ENCODE data around the gene TRPM3.
"Not testable (repeated sequence)": the region's sequence is repeated elsewhere in the genome, so short reads cannot be mapped to it uniquely, and the experiment has no call there.

The TRPM3 gene

DNA sequence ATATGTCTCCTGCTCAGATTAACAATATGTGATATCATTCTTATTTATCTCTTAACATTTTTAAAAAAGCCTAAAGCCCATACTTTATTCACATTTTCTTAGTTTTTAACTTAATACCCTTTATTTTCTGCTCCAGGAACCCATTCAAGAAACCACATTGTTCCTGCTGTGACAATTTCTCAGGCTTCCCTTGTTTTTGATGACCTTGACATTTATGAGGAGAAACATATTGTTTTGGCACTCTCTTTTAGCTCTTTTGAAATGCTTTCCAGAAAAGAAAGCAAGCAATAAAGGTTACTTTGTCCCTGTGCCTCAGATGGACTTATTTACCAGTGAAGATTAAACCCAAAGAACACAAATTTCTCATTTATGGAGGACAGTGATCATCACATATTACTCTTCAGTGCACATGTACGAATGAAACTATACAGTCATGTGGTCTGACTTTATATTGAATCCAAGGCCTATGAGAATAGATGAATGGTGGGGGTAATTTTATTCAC, 445.5 kb downstream of the TRPM3 start:
- no peaks in the 10 kb centered on the region for H3K36me3 ChIP-seq
- no peaks in the 10 kb centered on the region for H3K9me3 ChIP-seq
- H3K9ac ChIP-seq, result no peak overlapping the region
- no peaks in the 10 kb centered on the region for H3K4me1 ChIP-seq
- no peak overlapping the region for H3K4me2 ChIP-seq
- no peak overlapping the region for H3K27ac ChIP-seq
- no peak for TF ChIP-seq Cebpa-rat (IDR thresholded peaks at IDR 0.05)
- H3K27me3 ChIP-seq, result no peaks in the 10 kb centered on the region
- H4K20me1 ChIP-seq, result no peaks in the 10 kb centered on the region
- H3K4me3 ChIP-seq, result no peak overlapping the region

DNA sequence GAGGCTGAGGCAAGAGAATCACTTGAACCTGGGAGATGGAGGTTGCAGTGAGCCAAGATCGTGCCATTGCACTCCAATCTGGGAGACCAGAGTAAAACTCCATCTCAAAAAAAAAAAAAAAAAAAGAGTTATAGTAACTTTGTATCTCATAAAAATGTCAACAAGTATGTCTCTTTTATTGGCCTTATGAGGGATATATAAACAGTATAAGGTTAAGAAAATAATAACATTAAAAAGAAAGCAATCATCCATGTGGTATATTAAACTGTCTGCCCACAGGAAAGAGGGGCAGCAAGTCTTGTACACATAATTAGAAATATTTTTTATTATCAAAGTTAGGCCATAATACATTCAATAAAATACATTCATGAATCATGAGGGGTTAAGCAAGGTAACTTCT, 447.6 kb downstream of the TRPM3 start:
- H3K4me1 ChIP-seq, result no peaks in the 10 kb centered on the region
- no peak overlapping the region for H3K4me3 ChIP-seq
- H3K9ac ChIP-seq, result no peak overlapping the region
- no peaks in the 10 kb centered on the region for H3K27me3 ChIP-seq
- H3K9me3 ChIP-seq, result no peaks in the 10 kb centered on the region
- H3K4me2 ChIP-seq, result no peak overlapping the region
- no peak overlapping the region for H3K27ac ChIP-seq
- no peak for TF ChIP-seq Cebpa-rat (IDR thresholded peaks at IDR 0.05)
- no peaks in the 10 kb centered on the region for H4K20me1 ChIP-seq
- H3K36me3 ChIP-seq, result no peaks in the 10 kb centered on the region

DNA sequence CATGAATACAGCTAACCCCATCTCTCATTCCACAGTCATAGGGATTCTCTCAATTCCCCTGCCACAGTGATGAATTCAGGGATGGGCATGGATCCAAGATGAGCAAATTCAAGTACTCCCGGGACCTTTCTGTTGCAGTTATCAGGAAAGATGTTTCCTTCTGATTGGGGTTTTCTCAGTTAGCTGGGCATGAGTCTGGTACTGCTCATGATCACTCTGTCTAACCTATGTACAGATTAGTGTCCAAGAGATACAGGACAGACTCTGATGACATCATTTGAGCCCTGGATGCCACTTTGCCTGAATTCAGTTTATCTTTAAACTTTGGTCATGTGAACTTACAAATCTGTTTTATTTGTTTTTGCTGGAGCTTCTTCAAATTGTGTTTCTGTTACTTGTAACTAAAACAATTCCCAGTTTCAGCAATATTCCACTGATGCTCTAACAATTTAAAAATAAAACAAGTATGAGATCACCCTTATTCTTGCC, 449.2 kb downstream of the TRPM3 start:
- Histone ChIP-seq H3K4me3 (no peak overlapping the region), H3K36me3 (no peaks in the 10 kb centered on the region), H3K4me2 (no peak overlapping the region), H3K27me3 (no peaks in the 10 kb centered on the region), H4K20me1 (no peaks in the 10 kb centered on the region), H3K9me3 (no peaks in the 10 kb centered on the region), H3K9ac (no peak overlapping the region), H3K4me1 (no peaks in the 10 kb centered on the region), H3K27ac (no peak overlapping the region)
- TF ChIP-seq Cebpa-rat (IDR thresholded peaks at IDR 0.05), result no peak

DNA sequence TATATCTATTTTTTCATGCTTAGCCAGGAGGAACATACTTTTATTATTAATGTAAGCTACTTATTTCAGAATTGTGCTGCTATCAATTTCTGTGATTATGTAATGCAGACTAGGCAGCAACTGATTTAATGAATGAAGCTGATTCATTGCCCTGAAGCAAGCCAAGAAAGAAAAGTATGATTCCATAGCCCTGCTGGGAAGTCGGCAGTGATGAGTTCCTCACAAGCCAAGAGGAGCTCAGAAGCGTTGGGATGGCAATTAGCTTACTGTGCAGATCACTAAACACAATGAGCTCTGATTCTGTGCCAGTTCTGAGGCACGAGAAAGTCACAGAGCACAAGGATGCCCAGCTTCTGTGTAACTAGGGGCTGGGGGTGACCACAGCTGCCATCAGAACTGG, 452.7 kb downstream of the TRPM3 start:
- Histone ChIP-seq H3K9me3 (no peaks in the 10 kb centered on the region), H3K27ac (no peak overlapping the region), H4K20me1 (no peaks in the 10 kb centered on the region), H3K27me3 (no peaks in the 10 kb centered on the region), H3K9ac (no peak overlapping the region), H3K4me1 (no peaks in the 10 kb centered on the region), H3K36me3 (no peaks in the 10 kb centered on the region), H3K4me2 (no peak overlapping the region), H3K4me3 (no peak overlapping the region)
- no peak for TF ChIP-seq Cebpa-rat (IDR thresholded peaks at IDR 0.05)

DNA sequence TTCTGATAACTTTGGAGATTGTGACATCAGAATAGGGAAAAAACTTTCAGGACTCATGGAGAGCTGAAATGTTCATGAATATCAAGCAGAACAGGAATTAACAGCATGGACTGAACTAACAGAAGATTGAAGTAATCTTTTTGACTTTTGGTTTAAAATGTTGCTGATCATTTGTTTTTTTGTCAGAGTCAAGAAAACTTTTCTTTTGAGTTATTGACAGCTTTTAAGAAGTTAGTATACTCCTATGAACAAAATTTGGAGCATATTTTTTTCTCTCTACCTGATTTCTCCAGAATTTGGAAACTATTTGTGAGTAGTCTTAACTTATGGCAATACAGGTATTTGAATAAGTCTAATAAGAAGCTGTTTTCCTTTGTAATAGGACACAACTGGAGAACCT, 462.7 kb downstream of the TRPM3 start:
- no peak overlapping the region for H3K27ac ChIP-seq
- H3K27me3 ChIP-seq, result no peaks in the 10 kb centered on the region
- H3K4me1 ChIP-seq, result no peaks in the 10 kb centered on the region
- no peaks in the 10 kb centered on the region for H4K20me1 ChIP-seq
- TF ChIP-seq Cebpa-rat (IDR thresholded peaks at IDR 0.05), result no peak
- H3K9ac ChIP-seq, result no peak overlapping the region
- H3K9me3 ChIP-seq, result peaks cover 28% of the 10 kb centered on the region
- no peaks in the 10 kb centered on the region for H3K36me3 ChIP-seq
- H3K4me2 ChIP-seq, result no peak overlapping the region
- H3K4me3 ChIP-seq, result no peak overlapping the region

DNA sequence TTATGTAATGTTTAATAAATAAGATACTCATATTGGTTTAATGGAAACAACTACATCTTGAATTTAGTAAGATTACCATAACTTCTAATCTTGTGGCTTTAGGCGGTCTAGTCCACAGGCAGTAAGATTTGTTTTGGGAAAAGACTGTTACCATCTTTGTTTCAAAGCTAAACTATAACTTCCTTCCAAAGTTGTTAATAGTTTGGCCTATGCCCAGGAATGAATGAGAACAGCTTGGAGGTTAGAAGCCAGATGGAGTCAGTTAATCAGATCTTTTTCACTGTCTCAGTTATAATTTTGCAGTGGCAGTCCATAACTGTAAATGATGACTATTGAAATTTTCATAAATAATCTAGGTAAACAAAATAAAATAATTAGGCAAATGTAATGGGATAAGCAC, 465.1 kb downstream of the TRPM3 start:
- no peak overlapping the region for H3K27ac ChIP-seq
- H3K4me2 ChIP-seq, result no peak overlapping the region
- H4K20me1 ChIP-seq, result no peaks in the 10 kb centered on the region
- H3K27me3 ChIP-seq, result no peaks in the 10 kb centered on the region
- H3K36me3 ChIP-seq, result no peaks in the 10 kb centered on the region
- no peak overlapping the region for H3K9ac ChIP-seq
- no peak for TF ChIP-seq Cebpa-rat (IDR thresholded peaks at IDR 0.05)
- peaks cover 28% of the 10 kb centered on the region for H3K9me3 ChIP-seq
- no peak overlapping the region for H3K4me3 ChIP-seq
- no peaks in the 10 kb centered on the region for H3K4me1 ChIP-seq

DNA sequence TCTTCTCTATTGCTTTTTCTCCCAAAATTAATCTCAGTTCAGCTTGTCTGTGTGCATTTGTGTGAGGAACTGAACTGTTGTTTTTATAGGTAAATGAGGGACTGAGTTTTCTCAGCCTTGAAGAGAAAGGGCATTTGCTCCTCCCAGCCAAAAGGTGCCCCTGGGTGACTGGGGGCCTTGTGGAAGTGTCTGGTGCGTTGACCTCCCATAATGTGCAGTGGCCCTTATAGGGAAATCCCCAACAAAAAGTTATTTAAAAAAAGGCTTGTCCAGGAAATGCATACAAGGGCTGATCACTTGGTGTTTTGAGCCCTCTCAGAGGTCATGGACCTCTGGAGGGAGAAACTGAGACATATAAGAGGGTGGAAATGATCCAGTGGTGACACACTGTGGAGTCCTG, 467.3 kb downstream of the TRPM3 start:
- Histone ChIP-seq H3K27ac (no peak overlapping the region), H3K4me2 (no peak overlapping the region), H3K27me3 (no peaks in the 10 kb centered on the region), H3K9ac (no peak overlapping the region), H3K36me3 (no peaks in the 10 kb centered on the region), H3K4me3 (no peak overlapping the region), H4K20me1 (no peaks in the 10 kb centered on the region), H3K4me1 (no peaks in the 10 kb centered on the region), H3K9me3 (peaks cover 19% of the 10 kb centered on the region)
- TF ChIP-seq Cebpa-rat (IDR thresholded peaks at IDR 0.05), result no peak

DNA sequence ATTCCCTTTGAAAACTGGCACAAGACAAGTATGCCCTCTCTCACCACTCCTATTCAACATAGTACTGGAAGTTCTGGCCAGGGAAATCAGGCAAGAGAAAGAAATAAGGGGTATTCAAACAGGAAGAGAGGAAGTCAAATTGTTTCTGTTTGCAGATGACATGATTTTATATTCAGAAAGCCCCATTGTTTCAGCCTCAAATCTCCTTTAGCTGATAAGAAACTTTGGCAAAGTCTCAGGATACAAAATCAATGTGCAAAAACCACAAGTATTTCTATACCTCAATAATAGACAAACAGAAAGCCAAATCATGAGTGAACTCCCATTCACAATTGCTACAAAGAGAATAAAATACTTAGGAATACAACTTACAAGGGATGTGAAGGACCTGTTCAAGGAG, 476.8 kb downstream of the TRPM3 start:
- H3K4me3 ChIP-seq, H4K20me1 ChIP-seq, H3K27ac ChIP-seq, H3K4me1 ChIP-seq, H3K27me3 ChIP-seq, H3K9ac ChIP-seq, H3K36me3 ChIP-seq, H3K4me2 ChIP-seq: not testable (repeated sequence)
- peaks cover 10% of the 10 kb centered on the region for H3K9me3 ChIP-seq

DNA sequence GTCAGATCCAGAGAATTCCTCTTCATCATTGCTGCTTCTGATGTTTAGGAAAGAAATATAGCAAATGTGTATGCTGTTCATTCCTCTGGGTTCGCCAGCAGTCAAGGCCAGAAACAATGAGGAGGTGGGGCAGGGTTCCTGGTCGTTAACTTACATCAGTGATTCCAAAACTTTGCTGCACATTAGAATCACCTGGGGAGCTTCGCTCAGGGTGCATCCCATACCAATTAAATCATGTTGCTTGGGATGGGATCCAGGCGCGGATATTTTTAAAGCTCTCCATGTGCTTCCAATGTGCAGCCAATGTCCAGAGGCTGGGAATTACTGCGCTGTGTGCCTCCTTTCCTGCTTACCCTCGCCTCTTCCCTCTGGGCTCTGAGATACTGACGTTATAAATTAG, 479.1 kb downstream of the TRPM3 start:
- Histone ChIP-seq H3K4me3 (no peak overlapping the region), H3K27me3 (no peaks in the 10 kb centered on the region), H3K27ac (no peak overlapping the region), H3K9me3 (no peaks in the 10 kb centered on the region; the same call in 1 of the 2 replicates), H3K4me2 (no peak overlapping the region), H3K9ac (no peak overlapping the region), H3K36me3 (no peaks in the 10 kb centered on the region), H3K4me1 (no peaks in the 10 kb centered on the region), H4K20me1 (no peaks in the 10 kb centered on the region)
- no peak for TF ChIP-seq Cebpa-rat (IDR thresholded peaks at IDR 0.05)

DNA sequence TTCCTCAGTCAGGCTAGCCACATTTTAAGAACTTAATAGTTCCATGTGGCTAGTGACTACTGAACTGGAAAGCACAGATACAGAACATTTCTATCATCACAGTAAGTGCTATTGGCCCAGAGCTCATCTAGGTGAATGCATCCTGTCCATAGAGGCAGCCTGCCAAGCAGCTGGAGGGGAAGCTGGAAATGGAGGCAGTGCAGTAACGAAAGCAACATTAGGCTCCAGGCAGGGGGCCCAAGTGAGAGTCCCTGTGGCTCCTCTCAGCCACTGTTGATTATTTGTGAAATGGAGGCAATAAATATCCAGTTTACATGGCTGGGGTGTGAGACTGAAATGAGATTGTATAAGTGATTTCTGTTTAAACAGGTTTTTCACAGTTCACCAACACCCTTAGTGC, 479.8 kb downstream of the TRPM3 start:
- Histone ChIP-seq H4K20me1 (no peaks in the 10 kb centered on the region), H3K9me3 (no peaks in the 10 kb centered on the region; the same call in 1 of the 2 replicates), H3K9ac (no peak overlapping the region), H3K4me1 (no peaks in the 10 kb centered on the region), H3K4me3 (no peak overlapping the region), H3K36me3 (no peaks in the 10 kb centered on the region), H3K27ac (no peak overlapping the region), H3K27me3 (no peaks in the 10 kb centered on the region), H3K4me2 (no peak overlapping the region)
- TF ChIP-seq Cebpa-rat (IDR thresholded peaks at IDR 0.05), result no peak

DNA sequence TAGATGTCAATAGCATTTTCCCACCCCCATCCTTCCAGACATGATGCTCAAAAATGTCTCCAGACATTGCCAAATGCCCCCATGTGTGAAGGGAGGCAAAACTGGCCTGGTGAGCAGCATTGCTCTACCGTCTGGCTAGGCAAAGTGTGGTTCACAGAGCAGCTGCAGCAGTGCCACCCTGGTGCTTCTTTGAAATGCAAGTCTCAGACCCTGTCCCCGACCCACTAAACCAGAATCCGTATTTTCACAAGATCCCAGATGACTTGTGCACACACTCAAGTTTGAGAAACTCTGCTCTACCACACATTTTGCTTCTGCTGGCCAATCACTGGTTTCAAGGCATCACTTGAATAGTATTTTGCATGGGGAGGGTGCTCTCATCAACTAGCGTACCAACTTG, 480.4 kb downstream of the TRPM3 start:
- Histone ChIP-seq H3K36me3 (no peaks in the 10 kb centered on the region), H3K4me2 (no peak overlapping the region), H3K4me1 (no peaks in the 10 kb centered on the region), H3K9me3 (no peaks in the 10 kb centered on the region), H3K4me3 (no peak overlapping the region), H3K27me3 (no peaks in the 10 kb centered on the region), H3K27ac (no peak overlapping the region), H3K9ac (no peak overlapping the region), H4K20me1 (no peaks in the 10 kb centered on the region)
- TF ChIP-seq Cebpa-rat (IDR thresholded peaks at IDR 0.05), result no peak
